ENCODE results near the gene SH3RF2.

DNA sequence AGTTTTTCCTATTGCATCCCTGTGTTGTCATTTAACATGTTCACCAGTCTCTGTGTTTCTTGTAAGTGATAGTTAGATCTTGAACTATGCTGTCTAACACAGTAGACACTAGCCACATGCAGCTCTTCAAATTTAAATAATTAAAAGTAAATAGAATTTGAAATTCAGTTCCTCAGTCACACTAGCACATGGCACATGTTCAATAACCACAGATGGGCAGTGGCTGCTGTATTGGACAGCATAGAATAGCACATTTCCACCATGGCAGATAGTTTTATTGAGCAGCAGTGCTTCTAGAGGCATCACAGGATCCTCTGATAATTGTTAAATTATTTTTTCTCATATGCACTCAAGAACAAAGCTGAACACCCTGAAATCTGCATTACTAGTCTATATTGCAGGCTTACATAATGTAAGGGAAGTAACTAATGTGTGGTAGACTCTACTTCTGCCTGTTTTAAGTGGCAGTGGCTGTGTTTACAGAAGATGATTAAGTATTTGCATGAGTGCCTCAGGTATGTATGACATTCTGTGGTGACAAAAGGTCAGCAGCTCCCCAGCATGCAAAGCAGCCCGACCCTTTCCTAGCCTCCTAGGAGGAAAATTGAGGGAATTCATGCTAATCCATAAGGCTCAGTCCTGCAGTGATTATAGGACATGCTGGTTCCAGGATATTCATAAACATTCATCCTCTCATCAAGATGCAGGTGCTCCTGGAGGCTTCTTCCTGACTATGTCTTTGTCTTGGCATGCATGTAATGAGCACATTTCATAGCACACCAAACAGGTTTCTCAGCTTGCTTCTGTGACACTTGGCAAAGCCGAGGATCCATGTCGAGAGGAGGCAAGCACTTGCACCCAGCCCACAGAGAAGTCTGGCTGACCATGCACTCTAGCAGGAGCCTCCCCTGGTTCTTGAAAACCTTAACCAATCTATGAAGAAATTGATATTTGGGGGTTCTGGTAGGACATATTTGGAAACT, 45.5 kb downstream of the SH3RF2 start:
- TF ChIP-seq, protein P1, sequence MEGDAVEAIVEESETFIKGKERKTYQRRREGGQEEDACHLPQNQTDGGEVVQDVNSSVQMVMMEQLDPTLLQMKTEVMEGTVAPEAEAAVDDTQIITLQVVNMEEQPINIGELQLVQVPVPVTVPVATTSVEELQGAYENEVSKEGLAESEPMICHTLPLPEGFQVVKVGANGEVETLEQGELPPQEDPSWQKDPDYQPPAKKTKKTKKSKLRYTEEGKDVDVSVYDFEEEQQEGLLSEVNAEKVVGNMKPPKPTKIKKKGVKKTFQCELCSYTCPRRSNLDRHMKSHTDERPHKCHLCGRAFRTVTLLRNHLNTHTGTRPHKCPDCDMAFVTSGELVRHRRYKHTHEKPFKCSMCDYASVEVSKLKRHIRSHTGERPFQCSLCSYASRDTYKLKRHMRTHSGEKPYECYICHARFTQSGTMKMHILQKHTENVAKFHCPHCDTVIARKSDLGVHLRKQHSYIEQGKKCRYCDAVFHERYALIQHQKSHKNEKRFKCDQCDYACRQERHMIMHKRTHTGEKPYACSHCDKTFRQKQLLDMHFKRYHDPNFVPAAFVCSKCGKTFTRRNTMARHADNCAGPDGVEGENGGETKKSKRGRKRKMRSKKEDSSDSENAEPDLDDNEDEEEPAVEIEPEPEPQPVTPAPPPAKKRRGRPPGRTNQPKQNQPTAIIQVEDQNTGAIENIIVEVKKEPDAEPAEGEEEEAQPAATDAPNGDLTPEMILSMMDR (conservative IDR thresholded peaks at IDR 0.05; ENCODE audit: low read length), result no peak
- TF ChIP-seq EZH2phosphoT487 (IDR thresholded peaks at IDR 0.05; ENCODE audit: borderline replicate concordance, low read depth, low read length), result no peak

All from OCI-LY7 (cell line).